Left ventricle myocardium superior (tissue), 1 donor: Measurements from ENCODE around the gene EEF1E1. TPM values are rescaled to one million over a fixed set of nuclear protein-coding genes. Genes with fewer than 3 reads are reported as not detected.

Experiments
- total RNA-seq: library from RNA; stranded (reverse); fragmentation: NEBNext Ultra II Directional; extraction: Animal tissue kit (Norgen Biotek cat#: 25700); gene quantifications from one replicate; pipeline ENCODE4 v1.2.1, GENCODE V29; 2021
- donor health status: DM: no; HTN: yes; CAD: no; lungs with severe emphysema.

Gene EEF1E1
- total RNA-seq, 1 donor from 2014 or later = 11.0 TPM

Other genes starting within 250 kb of the EEF1E1 start
- 32.9 TPM for gene TXNDC5, start 191.8 kb downstream of the EEF1E1 start, total RNA-seq
- gene BLOC1S5, start 38.2 kb downstream of the EEF1E1 start, total RNA-seq = 10.3 TPM